Renal cortex interstitium (tissue), 3 donors: Measurements from ENCODE around the gene BMP8A. TPM values are rescaled to one million over a fixed set of nuclear protein-coding genes. Genes with fewer than 3 reads are reported as not detected.

ENCODE experiments used
- polyA plus RNA-seq, 3 donors: library from polyadenylated mRNA; unstranded; fragments of 120-200 nt; gene quantifications; one replicate each; pipeline ENCODE4 v1.2.1, GENCODE V29; 2013; ENCODE audit not compliant: insufficient read length in 3 of 3

The BMP8A gene
- polyA plus RNA-seq, 3 donors: 0.43 to 1.3 (median 0.61) TPM

Other genes starting within 250 kb of the BMP8A start
- gene PABPC4, start 85.2 kb downstream of the BMP8A start, polyA plus RNA-seq: 100 to 1,000 TPM; 211 to 250 (median 238) TPM
- 10 to 100 TPM; 18.4 to 25.2 (median 21.9) TPM for gene HEYL, start 148.0 kb downstream of the BMP8A start, polyA plus RNA-seq
- under 1 TPM in 2 of 3 donors, not detected in 1; 0.18 to 0.30 TPM for gene NT5C1A, start 180.5 kb downstream of the BMP8A start, polyA plus RNA-seq
- under 1 TPM; 0.30 to 0.77 (median 0.59) TPM for gene HPCAL4, start 199.8 kb downstream of the BMP8A start, polyA plus RNA-seq
- gene PPIE, start 247.2 kb downstream of the BMP8A start, polyA plus RNA-seq: 10 to 100 TPM; 70.4 to 73.6 (median 73.4) TPM